NCI-H1694 treated with DMSO at 0.1 percent for 48 hours (cell line): Measurements from ENCODE around the gene COL24A1.
A peak's percentile ranks its signal among the peaks of the same experiment; 100 is the strongest.
"Not testable (repeated sequence)": the region's sequence is repeated elsewhere in the genome, so short reads cannot be mapped to it uniquely, and the experiment has no call there.

Source experiments
- DNase-seq: peaks from one replicate; lab custom pipeline; 2025; lab: John Stamatoyannopoulos, UW

The COL24A1 gene

GRCh38 chr1:85984636-85985035, 171.9 kb downstream of the COL24A1 start:
- DNase-seq, result no peak

DNA sequence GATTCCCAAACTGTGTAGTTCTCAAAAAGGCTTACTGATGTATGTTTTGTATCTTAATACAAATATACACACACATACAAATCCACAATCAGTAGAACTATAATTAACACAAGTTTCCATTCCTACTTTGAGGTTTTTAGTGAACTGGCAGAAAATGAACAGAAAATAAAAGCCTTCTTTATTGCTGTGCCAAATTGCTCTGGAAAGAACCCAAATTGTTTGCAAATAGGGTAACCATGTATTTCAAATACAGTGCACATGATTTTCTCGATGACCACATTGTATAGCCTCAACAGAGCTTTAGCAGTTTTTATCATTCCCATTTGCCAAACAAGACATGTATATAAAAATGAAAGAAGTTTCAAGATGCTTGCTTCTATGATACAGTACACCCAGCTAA, 173.3 kb downstream of the COL24A1 start:
- no peak for DNase-seq

DNA sequence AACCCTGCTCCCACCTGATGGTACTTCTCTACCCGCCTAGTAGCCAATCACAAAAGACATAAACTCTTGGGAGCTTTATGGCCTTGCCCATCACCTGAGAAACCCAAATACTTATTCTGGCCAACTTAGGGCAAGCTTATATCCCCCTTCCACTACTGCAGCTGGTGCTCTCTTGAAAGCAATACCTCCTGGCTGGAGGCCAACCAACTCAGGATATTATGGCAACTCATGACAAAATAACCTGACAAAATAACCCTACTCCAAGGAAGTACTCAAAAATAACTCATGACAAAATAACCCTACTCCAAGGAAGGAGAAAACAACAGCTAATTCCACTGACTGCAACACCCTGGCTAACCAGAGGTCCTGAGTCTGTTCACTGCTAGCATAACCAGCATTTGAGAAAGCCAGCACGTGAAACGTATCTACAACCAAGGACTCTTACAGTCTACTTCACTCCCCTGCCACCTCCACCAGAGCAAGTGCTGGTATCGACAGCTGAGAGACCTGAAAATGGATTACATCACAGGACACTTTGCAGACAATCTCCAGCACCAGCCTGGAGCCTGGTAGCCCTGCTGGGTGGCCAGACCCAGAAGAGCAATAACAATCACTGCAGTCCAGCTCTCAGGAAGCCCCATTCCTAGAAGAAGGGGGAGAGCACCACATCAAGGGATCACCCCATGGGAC, 179.9 kb downstream of the COL24A1 start:
- no peak for DNase-seq

GRCh38 chr1:85975912-85976371, 180.6 kb downstream of the COL24A1 start:
- no peak for DNase-seq

- DNase-seq, result no peak
Measured at GRCh38 chr1:85962457-85962856, 194.1 kb downstream of the COL24A1 start.

GRCh38 chr1:85957760-85958159, 198.8 kb downstream of the COL24A1 start:
- no peak for DNase-seq

DNA sequence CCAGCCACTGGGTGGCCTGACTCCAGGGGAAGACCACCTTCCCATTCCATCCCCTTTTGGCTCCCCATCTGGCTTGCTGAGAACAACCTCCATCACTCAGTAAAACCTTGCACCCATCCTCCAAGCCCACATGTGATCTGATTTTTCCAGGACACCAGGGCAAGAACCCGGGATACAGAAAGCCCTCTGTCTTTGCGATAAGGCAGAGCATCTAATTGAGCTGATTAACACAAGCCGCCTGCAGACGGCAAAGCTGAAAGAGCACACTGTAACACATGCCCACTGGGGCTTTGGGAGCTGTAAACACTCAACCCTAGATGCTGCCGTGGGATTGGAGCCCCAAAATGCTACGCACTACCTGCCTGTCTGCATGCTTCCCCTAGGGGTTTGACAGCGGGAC, 201.4 kb downstream of the COL24A1 start:
- DNase-seq, result not testable (repeated sequence)

- peak; percentile 83 for DNase-seq
Measured at GRCh38 chr1:85952460-85952859, 204.1 kb downstream of the COL24A1 start.

- DNase-seq, result no peak
Measured at GRCh38 chr1:85947186-85947585, 209.4 kb downstream of the COL24A1 start.

DNA sequence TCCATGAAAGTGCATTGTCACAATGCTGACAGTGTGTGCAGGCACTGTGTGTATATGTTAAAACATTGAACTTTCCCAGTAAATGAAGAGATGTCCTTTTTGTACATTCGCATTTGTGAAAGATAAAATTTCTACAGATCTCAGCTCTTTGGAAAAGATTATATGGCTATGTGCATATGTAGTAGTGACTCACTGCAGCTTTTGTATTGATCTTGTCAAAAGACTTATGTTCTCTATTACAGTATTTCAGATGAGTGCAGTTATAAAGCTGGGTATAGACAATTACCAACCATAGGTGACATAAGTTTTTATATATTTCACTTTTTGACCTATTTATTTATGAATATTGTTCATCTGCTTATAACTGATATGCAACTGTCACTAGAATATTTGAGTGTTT, 212.6 kb downstream of the COL24A1 start:
- no peak for DNase-seq

GRCh38 chr1:85943526-85943925, 213.0 kb downstream of the COL24A1 start:
- no peak for DNase-seq

DNA sequence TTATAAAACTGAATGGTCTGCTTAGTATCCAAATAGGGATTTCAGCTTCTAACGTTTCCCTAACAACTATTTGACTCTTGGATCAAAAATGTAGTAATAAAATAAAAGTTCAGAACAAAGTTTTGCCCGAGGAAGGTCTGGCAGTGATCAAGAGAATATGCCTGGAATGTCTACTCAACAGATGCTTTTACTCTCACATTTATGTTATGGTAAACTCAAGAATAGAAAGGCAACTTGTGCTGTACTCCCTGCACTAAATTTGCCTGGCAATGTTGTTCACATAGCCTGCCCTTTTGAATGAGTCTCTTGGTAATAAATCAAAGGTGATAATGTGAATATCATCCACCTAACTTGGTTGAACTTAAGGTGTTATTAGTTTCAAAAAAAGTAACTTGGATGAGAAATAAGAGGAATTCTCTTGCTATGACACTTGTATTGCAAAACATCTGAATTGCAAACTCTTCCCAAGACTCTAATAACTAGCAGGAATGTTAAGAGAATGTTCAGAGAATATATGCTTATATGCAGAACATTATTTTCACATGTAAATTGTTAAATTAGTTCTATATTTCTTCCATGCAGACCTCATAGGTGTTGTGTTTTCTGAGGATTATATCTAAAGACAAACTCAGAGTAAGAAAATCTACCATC, 215.8 kb downstream of the COL24A1 start:
- no peak for DNase-seq

DNA sequence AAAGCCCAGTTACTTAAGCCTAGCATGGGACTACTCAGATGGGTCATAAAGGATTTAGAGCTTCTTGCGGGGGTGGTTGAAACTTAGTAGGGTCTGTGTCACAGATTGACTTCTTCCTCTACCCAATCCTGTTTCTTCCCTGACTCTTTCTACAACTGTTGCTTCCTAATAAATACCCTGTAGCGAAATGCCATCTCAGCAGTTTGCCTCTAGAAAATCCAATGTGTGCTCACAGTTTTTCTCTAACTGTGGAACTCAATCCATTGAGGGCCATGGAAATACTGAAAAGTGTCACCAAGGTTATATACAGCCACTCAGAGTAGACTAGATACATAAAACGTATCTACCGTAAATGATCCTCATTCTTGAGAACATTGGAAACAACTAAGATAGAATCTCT, 217.7 kb downstream of the COL24A1 start:
- no peak for DNase-seq

- no peak for DNase-seq
Measured at GRCh38 chr1:85936470-85936869, 220.1 kb downstream of the COL24A1 start.

GRCh38 chr1:85936057-85936456, 220.5 kb downstream of the COL24A1 start:
- no peak for DNase-seq

- DNase-seq, result no peak
Measured at GRCh38 chr1:85935234-85935633, 221.3 kb downstream of the COL24A1 start.

GRCh38 chr1:85934516-85934915, 222.1 kb downstream of the COL24A1 start:
- DNase-seq, result peak; percentile 3

GRCh38 chr1:85933961-85934360, 222.6 kb downstream of the COL24A1 start:
- no peak for DNase-seq

DNA sequence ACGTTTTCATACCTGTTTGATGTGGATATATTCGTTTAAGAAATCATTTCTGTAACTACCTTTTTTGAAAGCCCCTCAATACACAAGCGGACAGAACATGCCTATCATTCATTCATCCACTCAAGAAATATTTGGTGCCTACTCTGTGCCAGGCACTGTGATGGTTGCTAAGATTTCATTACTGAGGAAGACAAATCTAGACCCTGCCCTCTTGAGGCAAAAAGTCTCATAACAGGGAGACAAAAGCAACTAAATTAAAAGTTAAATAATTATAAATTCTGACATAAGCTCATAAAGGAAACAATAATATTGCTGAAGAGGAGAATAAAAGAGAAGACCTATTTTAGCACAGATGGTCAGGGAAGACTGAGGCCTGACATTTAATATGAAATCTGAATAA, 244.8 kb downstream of the COL24A1 start:
- no peak for DNase-seq

DNA sequence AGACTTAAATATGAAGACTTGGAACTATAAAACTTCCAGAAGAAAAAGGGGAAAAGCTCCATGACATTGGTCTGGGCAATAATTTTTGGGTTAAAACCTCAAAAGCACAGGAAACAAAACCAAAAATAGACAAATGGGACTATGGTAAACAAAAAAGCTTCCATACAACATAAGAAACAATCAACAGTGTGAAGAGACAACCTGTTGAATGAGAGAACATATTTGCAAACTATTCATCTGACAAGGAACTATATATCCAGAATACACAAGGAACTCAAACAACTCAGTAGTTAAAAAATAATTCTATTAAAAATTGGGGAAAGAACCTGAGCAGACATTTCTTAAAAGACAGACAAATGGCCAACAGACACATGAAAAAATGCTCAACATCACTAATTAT, 255.7 kb downstream of the COL24A1 start:
- no peak for DNase-seq

GRCh38 chr1:85898861-85899260, 257.7 kb downstream of the COL24A1 start:
- no peak for DNase-seq

- peak; percentile 40 for DNase-seq
Measured at GRCh38 chr1:85894651-85895050, 261.9 kb downstream of the COL24A1 start.

DNA sequence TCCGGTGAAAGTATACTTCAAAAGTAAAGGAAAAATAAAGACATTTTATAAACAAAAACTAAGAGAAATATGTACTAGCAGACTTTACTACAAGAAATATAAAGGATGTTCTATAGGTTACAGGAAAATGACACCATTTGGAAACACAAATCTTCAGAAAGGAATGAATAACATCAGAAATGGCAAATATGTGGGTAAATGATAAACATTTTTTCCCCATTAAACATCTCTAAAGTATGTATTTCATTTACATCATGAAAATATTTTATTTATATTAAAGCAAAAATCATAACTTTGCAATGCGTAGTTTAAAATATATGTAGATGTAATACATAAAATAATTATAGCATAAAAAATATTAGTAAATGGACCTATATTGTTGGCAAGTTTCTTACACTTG, 264.2 kb downstream of the COL24A1 start:
- DNase-seq, result no peak

GRCh38 chr1:85889870-85890269, 266.7 kb downstream of the COL24A1 start:
- DNase-seq, result no peak
